Measurements from ENCODE around the gene DENND5A. TPM values are rescaled to one million over a fixed set of nuclear protein-coding genes. Genes with fewer than 3 reads are reported as not detected.

DENND5A gene
- total RNA-seq, 3 donors from 2014 or later = 63.5 to 124 (median 118) TPM

GRCh38 chr11:9178716-9179115 lies 86.4 kb downstream of the DENND5A start:
- H3K4me1 ChIP-seq = no peaks in the 10 kb centered on the region
- no peak for TF ChIP-seq POLR2A (IDR thresholded peaks at IDR 0.05)
- TF ChIP-seq CTCF (IDR thresholded peaks at IDR 0.05) = no peak
- no peak for TF ChIP-seq POLR2AphosphoS5 (IDR thresholded peaks at IDR 0.05)
- no peaks in the 10 kb centered on the region for H3K36me3 ChIP-seq
- no peaks in the 10 kb centered on the region for H3K27me3 ChIP-seq
- no peak overlapping the region for H3K27ac ChIP-seq
- H3K4me3 ChIP-seq = no peak overlapping the region
- no peaks in the 10 kb centered on the region for H3K9me3 ChIP-seq
- intact Hi-C loops (cut with DNase I; ENCODE audit: low total_unique reads) = no loop called here
- DNase-seq (ENCODE audit: low spot score in 2 of 2) = no peak

- Histone ChIP-seq H3K27ac (no peak overlapping the region), H3K4me3 (no peak overlapping the region), H3K9me3 (no peaks in the 10 kb centered on the region), H3K36me3 (no peaks in the 10 kb centered on the region), H3K4me1 (no peaks in the 10 kb centered on the region), H3K27me3 (no peaks in the 10 kb centered on the region)
- intact Hi-C loops (cut with DNase I; ENCODE audit: low total_unique reads) = no loop called here
- no peak for TF ChIP-seq POLR2AphosphoS5 (IDR thresholded peaks at IDR 0.05)
- no peak for TF ChIP-seq CTCF (IDR thresholded peaks at IDR 0.05)
- TF ChIP-seq POLR2A (IDR thresholded peaks at IDR 0.05) = no peak
- DNase-seq (ENCODE audit: low spot score in 2 of 2) = no peak
Observed at GRCh38 chr11:9177438-9178091, 87.6 kb downstream of the DENND5A start.

GRCh38 chr11:9176550-9176949 lies 88.6 kb downstream of the DENND5A start:
- H3K4me1 ChIP-seq = no peaks in the 10 kb centered on the region
- TF ChIP-seq POLR2AphosphoS5 (IDR thresholded peaks at IDR 0.05) (no peak), POLR2A (IDR thresholded peaks at IDR 0.05) (no peak), CTCF (IDR thresholded peaks at IDR 0.05) (no peak)
- no peak for DNase-seq (ENCODE audit: low spot score in 2 of 2)
- no peaks in the 10 kb centered on the region for H3K27me3 ChIP-seq
- no peak overlapping the region for H3K4me3 ChIP-seq
- no peak overlapping the region for H3K27ac ChIP-seq
- intact Hi-C loops (cut with DNase I; ENCODE audit: low total_unique reads) = no loop called here
- H3K36me3 ChIP-seq = no peaks in the 10 kb centered on the region
- H3K9me3 ChIP-seq = no peaks in the 10 kb centered on the region

GRCh38 chr11:9176136-9176535 lies 89.0 kb downstream of the DENND5A start:
- TF ChIP-seq POLR2AphosphoS5 (IDR thresholded peaks at IDR 0.05) (no peak), CTCF (IDR thresholded peaks at IDR 0.05) (no peak), POLR2A (IDR thresholded peaks at IDR 0.05) (no peak)
- Histone ChIP-seq H3K27ac (no peak overlapping the region), H3K36me3 (no peaks in the 10 kb centered on the region), H3K4me3 (no peak overlapping the region), H3K9me3 (no peaks in the 10 kb centered on the region), H3K27me3 (no peaks in the 10 kb centered on the region), H3K4me1 (no peaks in the 10 kb centered on the region)
- intact Hi-C loops (cut with DNase I; ENCODE audit: low total_unique reads) = no loop called here
- no peak for DNase-seq (ENCODE audit: low spot score in 2 of 2)

- Histone ChIP-seq H3K36me3 (no peaks in the 10 kb centered on the region), H3K4me1 (no peaks in the 10 kb centered on the region)
- intact Hi-C loops (cut with DNase I; ENCODE audit: low total_unique reads) = no loop called here
Observed at GRCh38 chr11:9172389-9172788, 92.8 kb downstream of the DENND5A start.

More at GRCh38 chr11:9172389-9172788, 92.8 kb downstream of the DENND5A start:
- no peak for TF ChIP-seq POLR2AphosphoS5 (IDR thresholded peaks at IDR 0.05)
- TF ChIP-seq CTCF (IDR thresholded peaks at IDR 0.05) = no peak
- no peak for TF ChIP-seq POLR2A (IDR thresholded peaks at IDR 0.05)
- DNase-seq (ENCODE audit: low spot score in 2 of 2) = no peak
- H3K27me3 ChIP-seq = no peaks in the 10 kb centered on the region
- no peak overlapping the region for H3K27ac ChIP-seq
- no peaks in the 10 kb centered on the region for H3K9me3 ChIP-seq
- H3K4me3 ChIP-seq = no peak overlapping the region
